ENCODE data around the gene PPP2R2C. TPM values are rescaled to one million over a fixed set of nuclear protein-coding genes. Genes with fewer than 3 reads are reported as not detected.

PPP2R2C gene
- total and polyA plus RNA-seq, 10 of the 15 experiments (the other 5 are each of a cell fraction or from before 2014, with no cell fraction given): 0.13 to 0.15 TPM; not detected in 8

GRCh38 chr4:6391852-6392188, 80.6 kb downstream of the PPP2R2C start:
- Histone ChIP-seq H3K9ac (ENCODE audit: control insufficient read depth, insufficient read depth, low read length) (no peak overlapping the region), H2AFZ (ENCODE audit: control insufficient read depth, low read depth, low read length) (no peak overlapping the region)
- no peak for ATAC-seq

More at GRCh38 chr4:6391852-6392188, 80.6 kb downstream of the PPP2R2C start:
- ChIA-PET CTCF (no interaction called here), POLR2A (no interaction called here), RAD21 (ENCODE audit: unreplicated experiment) (no interaction called here), SMC1A (ENCODE audit: uncharacterized antibody, unreplicated experiment) (no interaction called here)
- Histone ChIP-seq H3K9me3 (replicated peaks; ENCODE audit: control insufficient read depth, insufficient read depth, low read length) (no peaks in the 10 kb centered on the region), H3K4me3 (no peak overlapping the region), H3K27ac (ENCODE audit: control insufficient read depth, insufficient read depth) (no peak overlapping the region), H3K36me3 (ENCODE audit: control insufficient read depth in 2 of 2, insufficient read depth in 2 of 2, low read length in 1 of 2) (no peaks in the 10 kb centered on the region), H3K4me2 (ENCODE audit: control insufficient read depth, insufficient read depth) (no peak overlapping the region), H3K4me1 (ENCODE audit: control insufficient read depth, insufficient read depth, low read length) (no peaks in the 10 kb centered on the region), H3K27me3 (replicated peaks in 1 of 2; ENCODE audit: control insufficient read depth in 2 of 2, insufficient read depth in 2 of 2, low read length in 1 of 2) (peaks cover 0 to 3% of the 10 kb centered on the region in 2 experiments; a peak in 3 of 4 replicates), H4K20me1 (ENCODE audit: control insufficient read depth, insufficient read depth) (no peaks in the 10 kb centered on the region), H3K79me2 (ENCODE audit: control insufficient read depth, insufficient read depth, low read length) (no peaks in the 10 kb centered on the region)
- DNase-seq (ENCODE audit: low read depth, low spot score) (no peak), FAIRE-seq (no peak)
- 1% methylated on average over 9 of the region's 9 CpGs for WGBS (ENCODE audit: insufficient coverage, insufficient replicate concordance, low lambda C conversion rate, missing lambda C conversion rate)
- TF ChIP-seq TARDBP (IDR thresholded peaks at IDR 0.05; ENCODE audit: borderline replicate concordance): no peak
- TF ChIP-seq SIN3A (IDR thresholded peaks at IDR 0.05; ENCODE audit: low read depth, low read length): no peak
- no peak for TF ChIP-seq RCOR1 (conservative IDR thresholded peaks at IDR 0.05; ENCODE audit: low read depth, low read length)
- TF ChIP-seq YY1 (IDR thresholded peaks at IDR 0.05; ENCODE audit: low read depth, low read length): no peak
- TF ChIP-seq BCL3 (IDR thresholded peaks at IDR 0.05; ENCODE audit: borderline replicate concordance, insufficient read depth, low read depth, low read length, poor library complexity, severe bottlenecking): no peak
- TF ChIP-seq ZBTB4 (CRISPR knock-in tag; IDR thresholded peaks at IDR 0.05): no peak
- TF ChIP-seq TCF12 (IDR thresholded peaks at IDR 0.05; ENCODE audit: low read depth, low read length): no peak
- TF ChIP-seq ZNF384 (IDR thresholded peaks at IDR 0.05; ENCODE audit: borderline replicate concordance, low read depth, low read length): no peak
- no peak for TF ChIP-seq FOXM1 (IDR thresholded peaks at IDR 0.05; ENCODE audit: low read depth, low read length)
- TF ChIP-seq IKZF2 (IDR thresholded peaks at IDR 0.05): no peak
- no peak for TF ChIP-seq FOXK2 (IDR thresholded peaks at IDR 0.05)
- TF ChIP-seq RB1 (IDR thresholded peaks at IDR 0.05; ENCODE audit: borderline replicate concordance): no peak
- no peak for TF ChIP-seq ASH2L (IDR thresholded peaks at IDR 0.05; ENCODE audit: borderline replicate concordance, low read depth)
- no peak for TF ChIP-seq NKRF (conservative IDR thresholded peaks at IDR 0.05)
- no peak for TF ChIP-seq ZNF274 (IDR thresholded peaks at IDR 0.05; ENCODE audit: insufficient read depth, insufficient read length)
- no peak for TF ChIP-seq SRF (IDR thresholded peaks at IDR 0.05; ENCODE audit: low read depth in 2 of 2, low read length in 2 of 2)
- TF ChIP-seq USF2 (IDR thresholded peaks at IDR 0.05; ENCODE audit: borderline replicate concordance, low read depth, low read length): no peak
- TF ChIP-seq RUNX3 (IDR thresholded peaks at IDR 0.05; ENCODE audit: low read length): no peak
- no peak for TF ChIP-seq STAT1 (conservative IDR thresholded peaks at IDR 0.05)
- no TSS peak for BruUV-seq (replicated peaks)
- intact Hi-C loops (cut with micrococcal nuclease; ENCODE audit: unreplicated experiment): no loop called here
- in situ Hi-C loops (cut with MboI): no loop called here

All from GM12878 (cell line).